ENCODE data around the gene WWTR1.

WWTR1 gene

DNA sequence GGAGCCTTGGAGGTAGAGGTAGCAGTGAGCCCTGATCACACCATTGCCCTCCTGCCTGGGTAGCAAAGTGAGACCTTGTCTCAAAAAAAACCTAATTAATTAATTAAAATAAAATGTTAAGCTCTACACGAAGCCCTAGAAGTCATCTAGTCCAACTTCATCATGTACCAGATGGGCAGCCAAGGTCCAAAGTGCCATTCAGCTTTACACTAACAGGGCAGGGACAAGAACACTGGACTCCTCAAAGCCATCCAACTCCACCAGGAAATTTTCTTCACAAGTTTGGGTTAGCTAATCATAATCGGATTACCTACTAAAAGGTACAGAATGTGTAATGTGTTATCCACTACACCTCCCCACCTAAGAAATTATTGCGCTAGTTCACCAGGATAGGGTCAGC lies 48.8 kb downstream of the WWTR1 start:
- H3K9ac ChIP-seq (ENCODE audit: low read depth, low read length): no peak overlapping the region
- 97% methylated on average over 3 of the region's 3 CpGs for WGBS
- H3K27ac ChIP-seq (ENCODE audit: low read depth, low read length): no peak overlapping the region
- H3K4me3 ChIP-seq (ENCODE audit: low read length): no peak overlapping the region
- H3K4me1 ChIP-seq (ENCODE audit: insufficient read depth, low read length): peaks cover 44% of the 10 kb centered on the region
- no peaks in the 10 kb centered on the region for H3K9me3 ChIP-seq (ENCODE audit: insufficient read depth, low read depth, low read length)
- H3K36me3 ChIP-seq (ENCODE audit: insufficient read depth, low read length): no peaks in the 10 kb centered on the region
- no peaks in the 10 kb centered on the region for H3K27me3 ChIP-seq (ENCODE audit: insufficient read depth, low read length)

DNA sequence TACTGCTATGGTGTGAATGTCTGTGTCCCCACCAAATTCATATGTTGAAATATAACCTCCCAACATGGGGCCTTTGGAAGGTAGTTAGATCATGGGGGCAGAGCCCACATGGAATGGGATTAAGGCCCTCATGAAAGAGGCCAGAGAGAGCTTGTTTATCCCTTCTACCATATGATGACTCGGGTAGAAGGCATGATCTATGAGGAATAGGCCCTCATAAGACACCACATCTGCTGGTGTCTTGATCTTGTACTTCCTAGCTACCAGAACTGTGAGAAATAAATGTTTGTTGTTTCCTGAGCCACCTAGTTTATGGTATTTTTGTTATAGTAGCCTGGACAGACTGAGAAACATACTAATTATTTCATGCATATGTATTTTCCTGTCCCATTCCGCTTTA lies 51.9 kb downstream of the WWTR1 start:
- Histone ChIP-seq H3K27ac (ENCODE audit: low read depth, low read length) (no peak overlapping the region), H3K4me1 (ENCODE audit: insufficient read depth, low read length) (peaks cover 54% of the 10 kb centered on the region), H3K4me3 (ENCODE audit: low read length) (no peak overlapping the region), H3K9ac (ENCODE audit: low read depth, low read length) (no peak overlapping the region), H3K9me3 (ENCODE audit: insufficient read depth, low read depth, low read length) (no peaks in the 10 kb centered on the region), H3K27me3 (ENCODE audit: insufficient read depth, low read length) (no peaks in the 10 kb centered on the region), H3K36me3 (ENCODE audit: insufficient read depth, low read length) (no peaks in the 10 kb centered on the region)
- 98% methylated on average over 2 of the region's 2 CpGs for WGBS

DNA sequence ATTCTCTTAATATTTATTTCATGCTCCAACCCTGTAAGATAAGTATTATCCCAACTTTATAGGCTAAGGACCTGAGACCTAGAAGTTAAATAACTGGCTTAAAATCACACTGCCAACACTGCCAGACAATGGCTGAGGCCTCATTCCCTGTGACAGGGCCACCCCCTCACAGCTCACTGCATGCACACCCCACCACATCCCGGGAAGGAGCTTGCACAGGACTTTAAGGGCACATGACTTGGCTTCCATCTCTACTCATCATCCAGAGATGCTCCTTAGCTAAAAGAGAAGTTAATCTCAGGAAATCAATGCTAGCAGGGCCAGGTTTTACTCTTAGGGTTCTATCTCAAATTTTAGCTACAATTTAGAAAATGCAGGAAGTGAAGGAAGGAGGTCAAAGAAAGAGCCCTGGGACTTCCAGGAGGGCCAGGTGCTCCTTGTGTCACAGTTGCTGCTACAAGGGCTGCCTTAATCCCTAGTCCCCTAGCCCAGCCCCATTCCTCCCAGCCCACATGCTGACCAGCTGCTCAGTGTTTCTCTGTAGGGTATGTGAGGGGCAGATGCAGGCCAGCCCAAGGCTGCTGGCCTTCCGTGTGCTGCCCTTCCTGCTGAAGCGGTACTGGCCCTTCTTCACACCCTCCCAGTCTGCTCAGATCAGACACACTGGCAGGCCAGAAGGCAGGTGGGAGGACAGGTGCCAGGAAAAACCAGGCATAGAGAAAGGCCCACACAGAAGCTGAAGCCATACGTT lies 53.5 kb downstream of the WWTR1 start:
- Histone ChIP-seq H3K4me3 (ENCODE audit: low read length) (no peak overlapping the region), H3K4me1 (ENCODE audit: insufficient read depth, low read length) (peaks cover 40% of the 10 kb centered on the region), H3K9ac (ENCODE audit: low read depth, low read length) (no peak overlapping the region), H3K27ac (ENCODE audit: low read depth, low read length) (no peak overlapping the region), H3K36me3 (ENCODE audit: insufficient read depth, low read length) (no peaks in the 10 kb centered on the region), H3K9me3 (ENCODE audit: insufficient read depth, low read depth, low read length) (no peaks in the 10 kb centered on the region), H3K27me3 (ENCODE audit: insufficient read depth, low read length) (no peaks in the 10 kb centered on the region)
- WGBS: 86% methylated on average over 4 of the region's 4 CpGs

DNA sequence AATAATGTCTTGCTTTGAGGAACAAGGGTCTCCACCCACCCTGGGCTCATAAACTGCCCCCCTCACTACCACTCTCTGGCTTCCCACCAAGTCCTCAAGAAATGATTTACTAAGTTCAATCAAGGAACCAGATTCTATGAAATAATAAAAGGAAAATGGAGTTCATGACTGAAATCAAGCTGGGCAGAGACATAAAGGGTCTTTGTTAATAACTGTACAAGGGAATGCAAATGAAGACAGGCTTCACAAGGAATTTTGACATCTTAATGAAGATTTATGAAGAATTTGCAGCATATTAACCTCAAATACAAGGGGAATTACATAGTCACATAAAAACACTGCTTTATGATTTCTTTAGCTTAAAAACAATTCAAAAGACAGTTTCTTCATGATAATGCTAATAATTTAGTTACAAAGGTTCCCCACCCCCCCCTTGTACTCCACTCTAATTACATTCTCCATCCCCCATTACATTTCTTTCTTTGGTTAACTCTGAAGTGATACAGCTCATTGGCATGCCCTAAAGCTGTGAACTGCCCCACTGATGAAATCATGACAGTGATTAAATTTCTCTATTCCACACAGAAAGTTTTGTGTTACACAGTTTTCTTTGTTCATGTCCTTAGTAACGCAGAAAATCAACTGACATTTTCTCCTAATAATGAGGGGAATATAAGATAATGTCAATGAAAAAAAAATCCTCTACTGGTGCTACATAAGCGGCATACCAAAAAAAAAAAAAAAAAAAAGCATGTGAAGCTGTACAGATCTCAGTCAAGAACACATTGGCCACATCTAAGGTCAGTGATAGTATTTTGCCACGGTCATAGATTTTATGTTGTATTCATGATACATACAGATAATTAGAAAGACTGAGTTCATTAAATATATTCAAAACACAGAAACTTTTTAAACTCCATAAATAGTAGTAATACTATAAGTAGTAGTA lies 54.4 kb downstream of the WWTR1 start:
- H3K4me3 ChIP-seq (ENCODE audit: low read length): no peak overlapping the region
- H3K9ac ChIP-seq (ENCODE audit: low read depth, low read length): no peak overlapping the region
- no peaks in the 10 kb centered on the region for H3K9me3 ChIP-seq (ENCODE audit: insufficient read depth, low read depth, low read length)
- no CpG with 5 or more reads among the region's 3 CpGs for WGBS
- H3K4me1 ChIP-seq (ENCODE audit: insufficient read depth, low read length): peaks cover 40% of the 10 kb centered on the region
- no peak overlapping the region for H3K27ac ChIP-seq (ENCODE audit: low read depth, low read length)
- no peaks in the 10 kb centered on the region for H3K36me3 ChIP-seq (ENCODE audit: insufficient read depth, low read length)
- no peaks in the 10 kb centered on the region for H3K27me3 ChIP-seq (ENCODE audit: insufficient read depth, low read length)

DNA sequence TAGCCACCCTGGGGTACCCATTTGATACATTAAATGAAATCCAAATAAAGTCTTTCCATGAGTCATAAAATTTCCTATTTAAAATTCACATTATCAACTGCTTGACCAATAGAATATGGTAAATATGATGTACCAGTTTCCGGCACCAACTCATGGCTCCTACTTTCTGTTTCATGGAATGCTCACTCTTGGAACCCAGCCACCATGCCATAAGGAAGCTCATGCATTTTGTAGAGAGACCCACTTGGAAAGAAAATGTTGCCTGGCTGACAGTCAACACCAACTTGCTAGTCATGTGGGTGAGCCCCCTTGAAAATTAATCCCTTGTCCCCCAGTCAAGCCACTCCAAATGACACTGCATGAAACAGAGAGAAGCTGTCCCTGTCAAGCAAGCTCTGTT lies 57.2 kb downstream of the WWTR1 start:
- no peaks in the 10 kb centered on the region for H3K9me3 ChIP-seq (ENCODE audit: insufficient read depth, low read depth, low read length)
- no peaks in the 10 kb centered on the region for H3K36me3 ChIP-seq (ENCODE audit: insufficient read depth, low read length)
- no peaks in the 10 kb centered on the region for H3K27me3 ChIP-seq (ENCODE audit: insufficient read depth, low read length)
- H3K4me3 ChIP-seq (ENCODE audit: low read length): no peak overlapping the region
- H3K4me1 ChIP-seq (ENCODE audit: insufficient read depth, low read length): peaks cover 27% of the 10 kb centered on the region
- no peak overlapping the region for H3K9ac ChIP-seq (ENCODE audit: low read depth, low read length)
- H3K27ac ChIP-seq (ENCODE audit: low read depth, low read length): no peak overlapping the region
- 100% methylated on average over 1 of the region's 1 CpG for WGBS

DNA sequence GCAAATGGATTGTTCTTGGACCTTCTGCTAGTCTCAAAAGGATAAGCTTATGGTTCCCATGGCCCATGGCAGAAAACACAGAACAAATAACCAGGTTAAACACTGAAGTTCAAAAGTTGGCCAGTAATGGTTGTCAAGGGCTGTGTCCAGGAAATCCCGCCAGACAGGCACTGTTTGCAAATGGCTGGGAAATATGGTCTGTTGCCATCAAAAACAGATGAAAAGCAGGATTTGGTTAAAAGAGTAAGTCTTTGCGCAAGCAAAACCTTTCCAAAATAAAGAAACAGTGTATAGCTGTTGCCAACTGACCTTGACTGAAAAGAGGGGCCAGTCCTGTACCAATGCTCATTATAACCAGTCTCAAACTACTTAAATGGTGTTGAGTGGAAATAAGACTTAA lies 58.6 kb downstream of the WWTR1 start:
- Histone ChIP-seq H3K9ac (ENCODE audit: low read depth, low read length) (no peak overlapping the region), H3K4me3 (ENCODE audit: low read length) (no peak overlapping the region), H3K36me3 (ENCODE audit: insufficient read depth, low read length) (no peaks in the 10 kb centered on the region), H3K9me3 (ENCODE audit: insufficient read depth, low read depth, low read length) (no peaks in the 10 kb centered on the region), H3K27me3 (ENCODE audit: insufficient read depth, low read length) (no peaks in the 10 kb centered on the region), H3K27ac (ENCODE audit: low read depth, low read length) (no peak overlapping the region), H3K4me1 (ENCODE audit: insufficient read depth, low read length) (peaks cover 17% of the 10 kb centered on the region)
- WGBS: 94% methylated on average over 2 of the region's 2 CpGs

DNA sequence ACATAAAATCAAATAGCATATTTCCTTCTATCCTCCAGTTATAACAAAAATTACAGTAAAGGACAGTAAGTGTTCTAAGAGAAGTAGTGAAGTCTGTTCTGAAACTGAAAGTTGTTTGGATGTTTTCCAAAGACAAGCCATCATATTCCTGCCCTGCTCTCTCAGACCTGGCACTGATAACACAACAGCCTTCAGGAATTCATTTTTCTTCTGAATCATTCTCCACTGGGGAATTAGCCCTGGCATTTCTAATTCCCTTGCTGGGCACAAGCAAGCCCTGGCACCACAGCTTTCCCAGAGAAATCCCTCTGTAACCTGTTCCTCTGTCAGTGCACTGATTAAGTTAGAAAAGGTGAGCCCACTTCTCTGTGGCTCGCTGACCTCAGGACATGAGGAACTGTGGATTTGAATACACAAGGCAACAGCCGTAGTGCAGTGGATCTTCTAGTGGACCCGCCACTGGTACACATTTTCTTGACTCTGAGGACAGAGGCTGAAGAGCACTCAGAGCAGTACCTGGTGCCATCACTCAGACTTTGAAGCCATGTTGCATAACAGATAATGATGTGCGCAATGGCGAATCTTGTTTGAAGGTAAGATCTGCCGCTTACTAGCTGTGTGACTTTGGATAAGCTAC lies 61.6 kb downstream of the WWTR1 start:
- Histone ChIP-seq H3K9ac (ENCODE audit: low read depth, low read length) (no peak overlapping the region), H3K9me3 (ENCODE audit: insufficient read depth, low read depth, low read length) (no peaks in the 10 kb centered on the region), H3K4me3 (ENCODE audit: low read length) (no peak overlapping the region), H3K27me3 (ENCODE audit: insufficient read depth, low read length) (no peaks in the 10 kb centered on the region), H3K36me3 (ENCODE audit: insufficient read depth, low read length) (no peaks in the 10 kb centered on the region), H3K27ac (ENCODE audit: low read depth, low read length) (no peak overlapping the region), H3K4me1 (ENCODE audit: insufficient read depth, low read length) (peaks cover 28% of the 10 kb centered on the region)
- WGBS: 94% methylated on average over 6 of the region's 6 CpGs

DNA sequence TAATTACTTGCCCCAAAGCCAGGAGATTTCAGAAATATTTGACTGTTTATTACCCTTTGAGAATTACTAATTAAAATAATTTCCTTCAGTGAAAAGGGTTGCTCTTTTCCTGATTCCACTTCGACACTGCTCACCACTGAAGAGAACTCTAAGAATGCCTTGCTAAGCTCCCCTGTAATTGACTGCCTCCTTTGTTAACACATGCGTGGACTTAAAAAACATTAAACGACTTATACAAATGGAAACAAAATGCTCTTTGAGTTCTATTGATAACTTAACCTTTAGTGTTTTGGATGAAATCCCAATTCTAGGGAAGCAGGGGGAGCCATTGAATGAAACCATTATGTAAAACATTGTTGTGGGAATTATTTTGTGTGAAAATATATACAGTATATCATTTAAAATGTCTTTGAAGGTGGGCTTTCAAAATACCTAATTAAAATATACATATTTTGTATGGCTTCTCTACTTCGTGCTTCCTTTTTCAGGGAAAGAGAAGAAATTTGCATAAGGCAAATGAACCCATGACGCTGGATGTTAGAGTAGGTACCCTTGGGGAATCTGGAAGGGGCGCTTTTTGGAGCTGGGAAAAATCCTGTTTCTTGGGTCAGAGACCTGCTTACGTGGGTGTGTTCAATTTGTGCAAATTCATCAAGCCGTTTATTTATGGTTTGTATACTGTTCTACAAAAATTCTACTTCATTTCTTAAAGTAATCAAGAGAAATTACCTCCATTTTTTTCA lies 64.2 kb downstream of the WWTR1 start:
- Histone ChIP-seq H3K36me3 (ENCODE audit: insufficient read depth, low read length) (no peaks in the 10 kb centered on the region), H3K9ac (ENCODE audit: low read depth, low read length) (no peak overlapping the region), H3K27me3 (ENCODE audit: insufficient read depth, low read length) (no peaks in the 10 kb centered on the region), H3K4me1 (ENCODE audit: insufficient read depth, low read length) (peaks cover 43% of the 10 kb centered on the region), H3K4me3 (ENCODE audit: low read length) (no peak overlapping the region), H3K9me3 (ENCODE audit: insufficient read depth, low read depth, low read length) (no peaks in the 10 kb centered on the region), H3K27ac (ENCODE audit: low read depth, low read length) (peak overlapping the region; percentile 35; the same call in 1 of the 2 replicates)
- 49% methylated on average over 7 of the region's 8 CpGs for whole genome bisulfite sequencing

DNA sequence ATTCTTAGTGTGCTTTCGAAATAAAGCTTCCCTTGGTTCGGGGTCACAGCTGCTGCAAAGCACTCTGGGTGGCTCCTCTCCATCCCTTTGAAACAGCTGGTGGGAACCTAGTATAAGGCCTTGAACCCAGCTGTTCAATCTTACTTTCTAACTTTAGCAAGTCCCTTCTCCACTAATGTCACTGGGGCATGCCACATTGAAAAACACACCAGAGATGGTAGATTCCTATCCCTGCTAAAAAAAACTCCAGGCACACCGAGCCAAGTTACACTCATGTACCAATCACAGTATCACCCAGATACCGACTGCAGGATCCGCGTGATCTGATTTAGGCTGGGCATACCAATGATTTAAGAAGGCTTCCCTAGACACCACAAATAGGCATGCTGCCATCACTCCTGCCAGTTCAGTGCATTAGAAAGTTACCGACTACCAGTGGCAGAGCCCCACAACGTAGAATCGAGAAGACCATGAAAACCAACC lies 65.0 kb downstream of the WWTR1 start:
- Histone ChIP-seq H3K27ac (ENCODE audit: low read depth, low read length) (no peak overlapping the region), H3K4me1 (ENCODE audit: insufficient read depth, low read length) (peaks cover 43% of the 10 kb centered on the region), H3K4me3 (ENCODE audit: low read length) (no peak overlapping the region), H3K36me3 (ENCODE audit: insufficient read depth, low read length) (no peaks in the 10 kb centered on the region), H3K9ac (ENCODE audit: low read depth, low read length) (no peak overlapping the region), H3K9me3 (ENCODE audit: insufficient read depth, low read depth, low read length) (no peaks in the 10 kb centered on the region), H3K27me3 (ENCODE audit: insufficient read depth, low read length) (no peaks in the 10 kb centered on the region)
- 91% methylated on average over 9 of the region's 9 CpGs for WGBS

DNA sequence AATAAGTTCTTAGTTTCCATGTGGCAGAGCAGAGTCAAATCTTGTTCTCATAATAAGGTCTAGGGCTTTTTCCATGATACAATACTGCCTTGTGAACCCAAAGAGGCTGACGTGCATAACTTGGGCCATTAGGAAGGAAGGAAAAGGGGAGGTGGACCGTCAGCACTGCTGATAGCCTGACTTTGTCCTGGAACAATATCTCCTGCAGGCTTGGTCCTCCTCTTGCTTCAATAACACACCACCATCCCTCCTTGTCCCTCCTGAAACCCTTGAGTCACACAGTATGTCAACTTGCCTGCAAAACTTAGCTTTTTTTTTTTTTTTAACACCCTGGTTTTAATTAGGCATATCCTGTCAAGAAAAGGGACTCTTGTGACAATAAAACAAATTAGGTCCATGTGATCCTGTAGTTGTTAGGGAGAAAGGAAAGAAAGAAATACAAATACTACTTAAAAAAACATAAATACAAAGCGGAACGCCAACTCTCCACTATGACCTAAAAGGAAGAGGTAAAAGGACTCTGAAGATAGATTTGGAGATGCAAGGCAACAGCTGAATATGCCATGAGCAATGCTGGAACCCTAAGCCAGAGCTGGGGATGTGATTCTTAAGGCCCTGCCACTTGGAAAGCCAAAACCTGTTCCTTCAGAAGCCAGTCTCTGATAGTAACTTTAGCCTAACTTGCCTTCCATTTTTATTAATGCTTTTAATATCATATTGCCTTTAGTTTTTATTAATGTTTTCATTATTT lies 67.0 kb downstream of the WWTR1 start:
- 92% methylated on average over 3 of the region's 4 CpGs for WGBS
- Histone ChIP-seq H3K4me1 (ENCODE audit: insufficient read depth, low read length) (peaks cover 54% of the 10 kb centered on the region), H3K9ac (ENCODE audit: low read depth, low read length) (no peak overlapping the region), H3K36me3 (ENCODE audit: insufficient read depth, low read length) (no peaks in the 10 kb centered on the region), H3K4me3 (ENCODE audit: low read length) (no peak overlapping the region), H3K9me3 (ENCODE audit: insufficient read depth, low read depth, low read length) (no peaks in the 10 kb centered on the region), H3K27me3 (ENCODE audit: insufficient read depth, low read length) (no peaks in the 10 kb centered on the region), H3K27ac (ENCODE audit: low read depth, low read length) (no peak overlapping the region)

All from HUES64 (cell line).